Esophagus muscularis mucosa (tissue), 4 donors: ENCODE measurements around the gene HS2ST1. TPM values are rescaled to one million over a fixed set of nuclear protein-coding genes. Genes with fewer than 3 reads are reported as not detected.
A peak's percentile ranks its signal among the peaks of the same experiment; 100 is the strongest.

ENCODE experiments used
- DNase-seq: peaks from one replicate; pipeline ENCODE4 v3.0.0-alpha.2; 2017; ENCODE audit errors: extremely low spot score
- H3K27ac ChIP-seq, 4 donors: fragments of 200-600 bp; sonication (generic); replicated peaks in 1 of 4; 1 replicate in 3 of 4; 2 replicates in 1 of 4; pipeline ENCODE4 v1.5.1; 2016 to 2019; ENCODE audit warnings: mild to moderate bottlenecking in 1 of 4
- H3K27me3 ChIP-seq, 4 donors: fragments of 200-600 bp; sonication (generic); one replicate each; pipeline versions ENCODE4 v1.5.1 to v1.6.0; 2016 to 2019
- H3K36me3 ChIP-seq, 4 donors: fragments of 200-600 bp; sonication (generic); one replicate each; pipeline ENCODE4 v1.5.1; 2016 to 2019
- H3K4me1 ChIP-seq, 4 donors: fragments of 200-600 bp; sonication (generic); one replicate each; pipeline ENCODE4 v1.5.1; 2016 to 2019
- H3K4me3 ChIP-seq, 4 donors: fragments of 200-600 bp; sonication (generic); 1 replicate in 2 of 4; 2 replicates in 2 of 4; pipeline ENCODE4 v1.5.1; 2016 to 2019; ENCODE audit warnings: mild to moderate bottlenecking in 4 of 4, moderate library complexity in 1 of 4
- H3K9me3 ChIP-seq, 4 donors: fragments of 200-600 bp; sonication (generic); 1 replicate in 3 of 4; 2 replicates in 1 of 4; pipeline ENCODE4 v1.5.1; 2016 to 2019
- CTCF ChIP-seq, 3 experiments: fragments of 200-600 bp in 2 of 3; fragments of 450-650 bp in 1 of 3; sonication (generic) in 2 of 3; IDR thresholded peaks; one replicate each; pipeline ENCODE4 v1.5.1; 2017 to 2019; ENCODE audit warnings: antibody characterized with exemption in 3 of 3, mild to moderate bottlenecking in 2 of 3, moderate library complexity in 1 of 3
- EP300 ChIP-seq: sonication (generic); formaldehyde crosslinking; IDR thresholded peaks from one replicate; pipeline ENCODE4 v1.6.1; 2017; ENCODE audit warnings: antibody characterized with exemption
- POLR2A ChIP-seq: fragments of 450-650 bp; IDR thresholded peaks from one replicate; pipeline ENCODE4 v1.6.1; 2017; ENCODE audit warnings: antibody characterized with exemption, moderate library complexity, mild to moderate bottlenecking, low read depth
- POLR2AphosphoS5 ChIP-seq, 2 donors: sonication (generic); formaldehyde crosslinking; IDR thresholded peaks; one replicate each; pipeline ENCODE4 v1.6.1; 2017; ENCODE audit warnings: antibody characterized with exemption in 2 of 2
- WGBS: methylation state at CpG from one replicate; pipeline ENCODE4 v1.1.5; 2018; 5-methylcytosine and 5-hydroxymethylcytosine counted together
- intact Hi-C: fragments of 100-400 bp; cut with DNase I; formaldehyde crosslinking; loops from one replicate; pipeline ENCODE4 v1.15.1; 2023
- total RNA-seq, 4 donors: library from RNA; depleted of rRNA; stranded (reverse); fragments of >200 nt; gene quantifications; one replicate each; pipeline versions ENCODE4 v1.1.0 to v1.2.1, GENCODE V29; 2016

Gene HS2ST1
- total RNA-seq, 4 donors from 2014 or later: 8.5 to 11.6 (median 9.4) TPM

- Histone ChIP-seq H3K36me3 (no peaks in the 10 kb centered on the region), H3K27ac (no peak overlapping the region), H3K27me3 (no peaks in the 10 kb centered on the region), H3K4me1 (peaks cover 11 to 52% (median 48%) of the 10 kb centered on the region in 4 donors), H3K4me3 (no peak overlapping the region), H3K9me3 (no peaks in the 10 kb centered on the region)
- no peak for DNase-seq
- TF ChIP-seq POLR2A: no peak
- TF ChIP-seq EP300: no peak
- TF ChIP-seq POLR2AphosphoS5 (IDR thresholded peaks at IDR 0.05): no peak
- TF ChIP-seq CTCF (IDR thresholded peaks at IDR 0.05): no peak
- WGBS: 44% methylated on average over 3 of the region's 3 CpGs
- intact Hi-C loops: no loop called here
These were observed 233.4 kb downstream of the HS2ST1 start for GRCh38 chr1:87147851-87148250.

GRCh38 chr1:87148661-87149060 is 234.2 kb downstream of the HS2ST1 start:
- peaks cover 11 to 58% (median 50%) of the 10 kb centered on the region in 4 donors for H3K4me1 ChIP-seq
- H3K9me3 ChIP-seq: no peaks in the 10 kb centered on the region
- WGBS: 90% methylated on average over 4 of the region's 4 CpGs
- H3K36me3 ChIP-seq: no peaks in the 10 kb centered on the region
- TF ChIP-seq POLR2AphosphoS5 (IDR thresholded peaks at IDR 0.05) (no peak), CTCF (IDR thresholded peaks at IDR 0.05) (no peak), POLR2A (no peak), EP300 (no peak)
- H3K27me3 ChIP-seq: no peaks in the 10 kb centered on the region
- no peak overlapping the region for H3K4me3 ChIP-seq
- intact Hi-C loops: no loop called here
- no peak for DNase-seq
- peak overlapping the region; percentile 30 to 47 (median 40) for H3K27ac ChIP-seq

GRCh38 chr1:87149241-87150041 is 235.0 kb downstream of the HS2ST1 start:
- peaks cover 11 to 58% (median 50%) of the 10 kb centered on the region in 4 donors for H3K4me1 ChIP-seq
- intact Hi-C loops: no loop called here
- H3K27me3 ChIP-seq: no peaks in the 10 kb centered on the region
- WGBS: 59% methylated on average over 7 of the region's 7 CpGs
- no peak overlapping the region for H3K4me3 ChIP-seq
- DNase-seq: no peak
- no peaks in the 10 kb centered on the region for H3K36me3 ChIP-seq
- peak overlapping the region; percentile 30 to 47 (median 40) for H3K27ac ChIP-seq
- H3K9me3 ChIP-seq: no peaks in the 10 kb centered on the region
- TF ChIP-seq CTCF (IDR thresholded peaks at IDR 0.05) (no peak), EP300 (no peak), POLR2A (no peak), POLR2AphosphoS5 (IDR thresholded peaks at IDR 0.05) (no peak)

- peaks cover 11 to 58% (median 50%) of the 10 kb centered on the region in 4 donors for H3K4me1 ChIP-seq
- H3K9me3 ChIP-seq: no peaks in the 10 kb centered on the region
- intact Hi-C loops: no loop called here
- H3K36me3 ChIP-seq: no peaks in the 10 kb centered on the region
- peak overlapping the region in 2 of 4 donors; percentile 32 to 60 for H3K27ac ChIP-seq
- no peak for DNase-seq
- TF ChIP-seq POLR2A (no peak), POLR2AphosphoS5 (IDR thresholded peaks at IDR 0.05) (no peak), CTCF (IDR thresholded peaks at IDR 0.05) (no peak), EP300 (no peak)
- no peaks in the 10 kb centered on the region for H3K27me3 ChIP-seq
- 82% methylated on average over 1 of the region's 1 CpG for WGBS
- no peak overlapping the region for H3K4me3 ChIP-seq
These were observed 235.7 kb downstream of the HS2ST1 start for GRCh38 chr1:87150143-87150542.
